HL-60 (cell line): ENCODE measurements around the gene CFAP65.

Experiments used
- DNase-seq, 2 experiments: peaks; one replicate each; pipeline ENCODE4 v3.0.0-alpha.2; 2010 to 2020; ENCODE audit warnings: low read depth in 1 of 2, low spot score in 1 of 2
- H3K27ac ChIP-seq: fragments of 250-450 bp; sonication (Bioruptor Pico); replicated peaks from 2 replicates; pipeline ENCODE4 v1.5.1; 2020; ENCODE audit warnings: mild to moderate bottlenecking, moderate library complexity
- H3K27me3 ChIP-seq: fragments of 250-450 bp; sonication (Bioruptor Pico); 2 replicates; pipeline ENCODE4 v1.5.1; 2021; ENCODE audit warnings: mild to moderate bottlenecking, moderate library complexity; ENCODE audit not compliant: insufficient read depth, poor library complexity, severe bottlenecking
- H3K4me3 ChIP-seq: replicated peaks from 2 replicates; pipeline ENCODE4 v1.5.1; 2011; ENCODE audit warnings: mild to moderate bottlenecking, control low read depth, low read length; ENCODE audit not compliant: insufficient read depth
- GABPA ChIP-seq: IDR thresholded peaks from 2 replicates; pipeline ENCODE4 v1.6.1; 2012; ENCODE audit warnings: low read depth
- POLR2AphosphoS5 ChIP-seq: IDR thresholded peaks from 2 replicates; pipeline ENCODE4 v1.6.1; 2012; ENCODE audit warnings: low read depth
- REST ChIP-seq: IDR thresholded peaks from 2 replicates; pipeline ENCODE4 v1.6.1; 2012; ENCODE audit warnings: low read depth; ENCODE audit not compliant: insufficient replicate concordance
- SPI1 ChIP-seq: IDR thresholded peaks from 2 replicates; pipeline ENCODE4 v1.6.1; 2012; ENCODE audit warnings: low read depth, mild to moderate bottlenecking, borderline replicate concordance
- TF ChIP-seq, protein P1 (sequence below): IDR thresholded peaks from one replicate; pipeline ENCODE4 v1.5.1; 2011; ENCODE audit warnings: low read length, control low read depth, inconsistent platforms; ENCODE audit not compliant: insufficient read depth

Gene CFAP65

DNA sequence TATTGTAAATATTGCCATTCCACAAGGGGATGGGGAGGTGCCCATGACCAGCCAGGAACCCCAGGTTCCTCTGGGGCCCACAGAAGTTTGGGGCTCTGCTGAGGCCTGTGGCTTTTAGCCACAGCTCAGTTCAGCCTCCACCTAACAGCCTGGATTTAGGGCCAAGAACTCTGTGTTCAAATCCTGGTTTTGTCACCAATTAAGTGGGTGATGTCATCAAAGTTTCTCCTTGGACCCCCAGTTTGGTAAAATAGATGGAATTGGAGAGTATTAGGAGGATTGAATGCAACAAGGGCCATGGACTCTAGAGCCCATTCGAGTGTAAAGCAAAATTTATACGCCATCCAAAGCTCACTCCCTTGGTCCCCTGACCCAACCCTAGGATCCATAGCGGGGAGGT, 53.2 kb downstream of the CFAP65 start:
- TF ChIP-seq GABPA (no peak), POLR2AphosphoS5 (no peak), SPI1 (no peak), REST (no peak)
- TF ChIP-seq, protein P1, sequence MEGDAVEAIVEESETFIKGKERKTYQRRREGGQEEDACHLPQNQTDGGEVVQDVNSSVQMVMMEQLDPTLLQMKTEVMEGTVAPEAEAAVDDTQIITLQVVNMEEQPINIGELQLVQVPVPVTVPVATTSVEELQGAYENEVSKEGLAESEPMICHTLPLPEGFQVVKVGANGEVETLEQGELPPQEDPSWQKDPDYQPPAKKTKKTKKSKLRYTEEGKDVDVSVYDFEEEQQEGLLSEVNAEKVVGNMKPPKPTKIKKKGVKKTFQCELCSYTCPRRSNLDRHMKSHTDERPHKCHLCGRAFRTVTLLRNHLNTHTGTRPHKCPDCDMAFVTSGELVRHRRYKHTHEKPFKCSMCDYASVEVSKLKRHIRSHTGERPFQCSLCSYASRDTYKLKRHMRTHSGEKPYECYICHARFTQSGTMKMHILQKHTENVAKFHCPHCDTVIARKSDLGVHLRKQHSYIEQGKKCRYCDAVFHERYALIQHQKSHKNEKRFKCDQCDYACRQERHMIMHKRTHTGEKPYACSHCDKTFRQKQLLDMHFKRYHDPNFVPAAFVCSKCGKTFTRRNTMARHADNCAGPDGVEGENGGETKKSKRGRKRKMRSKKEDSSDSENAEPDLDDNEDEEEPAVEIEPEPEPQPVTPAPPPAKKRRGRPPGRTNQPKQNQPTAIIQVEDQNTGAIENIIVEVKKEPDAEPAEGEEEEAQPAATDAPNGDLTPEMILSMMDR: no peak
- Histone ChIP-seq H3K4me3 (no peak overlapping the region), H3K27ac (no peak overlapping the region), H3K27me3 (peaks cover 92% of the 10 kb centered on the region)
- no peak for DNase-seq

GRCh38 chr2:218986148-218986761, 55.1 kb downstream of the CFAP65 start:
- peaks cover 89% of the 10 kb centered on the region for H3K27me3 ChIP-seq
- no peak for DNase-seq

More at GRCh38 chr2:218986148-218986761, 55.1 kb downstream of the CFAP65 start:
- TF ChIP-seq, protein P1: no peak
- TF ChIP-seq POLR2AphosphoS5 (no peak), GABPA (no peak), REST (no peak), SPI1 (no peak)
- no peak overlapping the region for H3K4me3 ChIP-seq
- no peak overlapping the region for H3K27ac ChIP-seq
